Measurements from ENCODE around the gene ASB13. TPM values are rescaled to one million over a fixed set of nuclear protein-coding genes. Genes with fewer than 3 reads are reported as not detected.
"Not testable (repeated sequence)": the region's sequence is repeated elsewhere in the genome, so short reads cannot be mapped to it uniquely, and the experiment has no call there.

The ASB13 gene
- total RNA-seq, 1 donor from 2014 or later = 15.3 TPM

GRCh38 chr10:5604236-5604925 lies 62.0 kb downstream of the ASB13 start:
- ATAC-seq = no peak

DNA sequence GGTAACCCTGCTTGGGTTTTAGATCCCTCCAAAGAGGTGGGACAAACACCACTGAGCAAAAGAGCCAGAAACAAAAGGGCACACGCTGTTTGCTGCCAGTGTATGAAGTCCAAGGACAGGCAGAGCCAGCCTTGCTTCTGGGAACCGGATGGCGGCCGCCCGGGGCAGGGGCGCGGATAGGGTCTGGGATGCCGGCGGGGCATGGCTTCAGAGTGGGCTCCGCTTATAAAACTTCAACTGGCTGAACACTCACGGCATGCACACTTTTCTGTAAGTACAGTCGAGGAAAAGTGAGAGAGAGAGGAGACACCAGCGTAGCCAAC lies 62.6 kb downstream of the ASB13 start:
- ATAC-seq = no peak

GRCh38 chr10:5603091-5603847 lies 63.1 kb downstream of the ASB13 start:
- no peak for ATAC-seq

- no peak for ATAC-seq
Measured at GRCh38 chr10:5601826-5602495, 64.4 kb downstream of the ASB13 start.

GRCh38 chr10:5600908-5601307 lies 65.5 kb downstream of the ASB13 start:
- no peak for ATAC-seq

- no peak for ATAC-seq
Measured at GRCh38 chr10:5599613-5600520, 66.5 kb downstream of the ASB13 start.

DNA sequence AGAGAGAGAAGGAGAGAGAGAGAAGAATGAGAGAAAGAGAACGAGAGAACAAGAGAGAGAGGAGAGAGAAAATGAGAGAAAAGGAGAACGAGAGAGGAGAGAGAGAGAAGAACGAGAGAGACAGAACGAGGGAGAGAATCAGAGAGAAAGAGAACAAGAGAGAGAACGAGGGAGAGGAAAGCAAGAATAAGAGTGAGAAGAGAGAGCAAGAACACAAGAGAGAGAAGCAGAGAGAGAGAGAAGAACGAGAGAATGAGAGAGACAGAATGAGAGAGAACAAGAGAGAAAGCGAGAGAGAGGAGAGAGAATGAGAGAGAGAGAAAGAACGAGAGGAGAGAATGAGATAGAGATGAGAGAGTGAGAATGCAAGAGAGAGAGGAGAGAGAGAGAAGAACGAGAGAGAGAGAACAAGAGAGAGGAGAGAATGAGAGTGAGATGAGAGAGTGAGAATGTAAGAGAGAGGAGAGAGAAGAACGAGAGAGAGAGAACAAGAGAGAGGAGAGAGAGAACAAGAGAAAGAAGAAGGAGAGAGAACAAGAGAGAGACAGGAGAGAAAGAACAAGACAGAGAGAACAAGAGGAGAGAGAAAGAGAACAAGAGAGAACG lies 68.2 kb downstream of the ASB13 start:
- no peak for ATAC-seq

GRCh38 chr10:5596611-5597341 lies 69.6 kb downstream of the ASB13 start:
- ATAC-seq = peak; percentile 75

GRCh38 chr10:5595994-5596471 lies 70.4 kb downstream of the ASB13 start:
- peak; percentile 87 for ATAC-seq

- peak; percentile 5 for ATAC-seq
Measured at GRCh38 chr10:5595591-5595990, 70.8 kb downstream of the ASB13 start.

DNA sequence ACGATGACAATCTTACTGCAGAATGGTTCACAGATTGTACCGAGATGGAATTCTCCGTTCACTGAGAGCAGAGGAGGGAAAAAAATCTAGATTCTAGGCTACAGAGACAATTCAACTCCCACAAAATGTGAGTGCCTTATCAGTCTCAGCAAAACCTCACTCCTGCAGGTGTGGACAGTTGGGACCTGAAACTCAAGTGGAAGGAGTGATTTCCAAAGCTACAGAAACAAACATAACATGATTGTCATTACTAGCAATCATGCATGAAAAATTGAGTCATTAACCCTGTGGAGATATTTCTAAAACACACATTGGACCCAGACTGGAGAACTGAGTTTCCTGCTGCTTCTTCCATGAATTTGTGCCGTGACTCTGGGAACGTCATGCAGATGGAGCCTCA lies 71.3 kb downstream of the ASB13 start:
- peak; percentile 17 for ATAC-seq

- ATAC-seq = no peak
Measured at GRCh38 chr10:5594271-5595049, 71.9 kb downstream of the ASB13 start.

DNA sequence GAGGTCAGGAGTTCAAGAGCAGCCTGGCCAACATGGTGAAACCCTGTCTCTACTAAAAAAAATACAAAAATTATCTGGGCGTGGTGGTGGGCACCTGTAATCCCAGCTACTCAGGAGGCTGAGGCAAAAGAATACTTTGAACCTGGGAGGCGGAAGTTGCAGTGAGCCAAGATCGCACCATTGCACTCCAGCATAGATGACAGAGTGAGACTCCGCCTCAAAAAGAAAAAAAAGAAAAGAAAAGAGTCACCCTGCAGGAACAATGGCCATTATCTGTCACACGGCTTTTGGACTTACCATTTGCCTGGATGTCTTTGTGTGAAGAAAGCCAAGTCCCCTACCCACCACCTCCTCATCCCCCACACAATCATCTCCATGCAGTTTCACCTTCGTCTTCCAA lies 73.0 kb downstream of the ASB13 start:
- ATAC-seq = not testable (repeated sequence)

DNA sequence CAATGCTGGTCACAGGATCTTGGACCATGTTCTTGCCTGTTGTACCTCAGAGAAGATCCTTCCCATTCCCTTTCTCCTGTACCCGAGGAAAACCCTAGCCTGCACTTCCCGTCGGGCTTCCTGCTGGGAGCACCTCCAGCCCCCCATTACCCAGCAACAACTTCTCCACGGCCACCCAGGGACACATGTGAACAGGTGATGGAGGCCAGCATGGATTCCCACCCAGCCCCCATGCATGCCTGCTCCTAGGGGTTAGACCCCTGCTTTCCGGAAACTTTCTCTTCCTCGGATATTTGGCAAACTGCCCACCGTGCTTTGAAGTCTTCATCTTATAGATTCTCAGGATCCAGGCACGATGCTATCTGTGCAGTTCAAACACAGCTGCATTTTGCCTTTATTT lies 74.3 kb downstream of the ASB13 start:
- ATAC-seq = no peak

DNA sequence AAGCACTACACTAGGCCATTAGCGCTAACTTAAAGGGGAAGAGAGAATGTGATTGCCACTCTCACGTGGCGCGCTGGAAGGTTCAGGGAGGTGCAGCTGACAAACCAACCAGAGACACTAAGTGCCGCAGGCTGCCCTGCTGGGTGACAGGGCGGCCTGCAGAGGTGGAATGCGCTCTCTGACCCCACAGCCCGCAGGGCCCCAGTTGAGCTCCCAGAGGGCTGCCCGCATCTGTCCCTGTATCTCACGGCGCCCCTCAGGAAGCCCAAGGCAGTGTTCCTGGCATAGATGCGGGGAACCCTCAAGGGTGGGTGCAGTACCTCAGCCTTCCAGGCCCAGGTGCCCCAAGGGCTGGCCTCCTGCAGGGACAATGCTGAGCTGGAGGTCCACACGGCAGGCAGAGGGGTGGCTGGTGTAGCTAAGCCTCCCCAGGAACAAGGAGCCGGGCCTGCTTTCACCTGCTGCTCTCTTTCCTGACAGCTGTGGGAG lies 75.0 kb downstream of the ASB13 start:
- ATAC-seq = no peak

DNA sequence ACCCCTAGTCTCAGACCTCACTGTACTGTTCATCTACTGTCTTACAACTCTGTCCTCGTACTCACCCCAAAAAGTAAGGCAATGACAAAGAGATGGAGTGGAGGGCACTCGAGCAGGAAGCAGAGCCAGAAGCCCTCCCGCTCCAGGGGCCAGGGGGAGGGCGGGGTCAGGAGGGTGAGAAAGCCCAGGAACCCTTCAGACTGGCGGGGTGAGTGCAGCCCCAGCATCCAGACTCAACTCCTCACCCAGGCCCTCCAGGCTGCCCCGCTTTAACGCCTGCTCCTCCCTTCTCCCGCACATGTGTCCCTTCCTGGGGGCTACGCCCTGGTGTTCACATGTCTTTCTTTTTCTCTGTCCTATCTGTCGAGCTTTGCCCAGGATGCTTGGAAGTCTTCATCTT lies 75.6 kb downstream of the ASB13 start:
- ATAC-seq = no peak

GRCh38 chr10:5589661-5590511 lies 76.5 kb downstream of the ASB13 start:
- no peak for ATAC-seq

DNA sequence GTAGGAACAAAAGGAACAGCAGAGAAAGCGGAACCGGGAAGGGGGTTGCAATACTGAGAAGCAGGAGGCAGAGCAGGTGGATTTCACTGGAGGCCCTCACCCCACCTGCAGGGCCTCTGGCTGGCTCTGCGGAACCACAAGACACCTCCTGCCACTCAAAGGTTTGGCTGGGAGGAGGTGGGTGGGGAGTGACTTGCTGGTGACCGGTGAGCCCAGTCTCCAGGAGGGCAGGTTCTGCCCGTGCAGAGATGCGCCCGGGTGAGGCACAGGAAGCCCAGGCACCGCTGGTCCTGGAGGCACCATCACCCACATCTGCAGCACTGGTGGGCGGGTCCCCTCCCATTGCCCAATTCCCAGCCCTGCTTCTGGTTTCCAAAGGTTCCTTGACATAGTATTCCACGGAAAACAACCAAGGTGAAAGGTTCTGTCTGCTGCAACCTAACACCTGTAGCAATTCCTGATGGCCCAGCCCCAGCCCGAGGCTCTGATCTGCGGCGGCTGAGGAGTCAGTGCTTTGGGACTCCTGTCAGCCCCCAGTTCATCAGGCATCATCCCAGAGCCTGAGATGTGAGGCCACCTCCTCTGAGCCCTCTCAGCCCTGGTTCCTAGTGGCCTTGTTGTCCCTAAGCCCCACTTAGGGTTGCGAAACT lies 77.3 kb downstream of the ASB13 start:
- no peak for ATAC-seq
